Activated B cell treated with CpG ODN at 0.5 μM for 24 hours (primary cell): ENCODE results near the gene CCDC178. TPM values are rescaled to one million over a fixed set of nuclear protein-coding genes. Genes with fewer than 3 reads are reported as not detected.

ENCODE experiments used
- ATAC-seq: fragments of 200-7000 bp; cut with Tn5 transposase; one replicate; pipeline ENCODE4 v1.10.0; 2021; ENCODE audit warnings: low read depth, mild to moderate bottlenecking, moderate library complexity
- CTCF ChIA-PET: fragments of 350-600 bp; sonication (Branson Sonifier 250); formaldehyde crosslinking; loops from one replicate; lab custom pipeline; 2021; ENCODE audit warnings: antibody characterized with exemption; lab: Charles Lee
- POLR2A ChIA-PET: fragments of 350-600 bp; sonication (Branson Sonifier 250); formaldehyde crosslinking; loops from one replicate; lab custom pipeline; 2021; ENCODE audit warnings: antibody characterized with exemption; lab: Charles Lee
- DNase-seq: peaks from one replicate; pipeline ENCODE4 v3.0.0; 2022
- H3K27ac Mint-ChIP-seq: one replicate; pipeline ENCODE4 v1.8.0; 2020; ENCODE audit warnings: mixed read lengths
- H3K27me3 Mint-ChIP-seq: one replicate; pipeline ENCODE4 v1.8.0; 2021; ENCODE audit warnings: mixed read lengths
- H3K36me3 Mint-ChIP-seq: one replicate; pipeline ENCODE4 v1.8.0; 2021; ENCODE audit warnings: low read depth, mixed read lengths
- H3K4me1 Mint-ChIP-seq: one replicate; pipeline ENCODE4 v1.8.0; 2021; ENCODE audit warnings: mixed read lengths
- H3K4me3 Mint-ChIP-seq: one replicate; pipeline ENCODE4 v1.8.0; 2020; ENCODE audit warnings: mild to moderate bottlenecking, mixed read lengths
- H3K9me3 Mint-ChIP-seq: one replicate; pipeline ENCODE4 v1.8.0; 2020; ENCODE audit warnings: mixed read lengths
- intact Hi-C: fragments of 100-400 bp; cut with micrococcal nuclease; formaldehyde crosslinking; loops from one replicate; pipeline ENCODE4 v1.15.1; 2024
- total RNA-seq: library from RNA; stranded (reverse); gene quantifications from 2 replicates; pipeline ENCODE4 v1.2.3, GENCODE V29; 2022
- TF ChIP-seq, protein P1 (sequence below): fragments of 200-600 bp; IDR thresholded peaks from one replicate; pipeline ENCODE4 v1.8.0; 2022; ENCODE audit warnings: antibody characterized with exemption, mild to moderate bottlenecking

CCDC178 gene
- total RNA-seq, 1 donor from 2014 or later: not detected

GRCh38 chr18:33444709-33445108 is 4.2 kb upstream of the CCDC178 start:
- Mint-ChIP-seq H3K4me3 (no peak overlapping the region), H3K27me3 (peaks cover 16% of the 10 kb centered on the region), H3K36me3 (no peaks in the 10 kb centered on the region), H3K27ac (no peak overlapping the region), H3K4me1 (no peaks in the 10 kb centered on the region), H3K9me3 (no peaks in the 10 kb centered on the region)
- intact Hi-C loops: no loop called here
- POLR2A ChIA-PET: no interaction called here
- TF ChIP-seq, protein P1, sequence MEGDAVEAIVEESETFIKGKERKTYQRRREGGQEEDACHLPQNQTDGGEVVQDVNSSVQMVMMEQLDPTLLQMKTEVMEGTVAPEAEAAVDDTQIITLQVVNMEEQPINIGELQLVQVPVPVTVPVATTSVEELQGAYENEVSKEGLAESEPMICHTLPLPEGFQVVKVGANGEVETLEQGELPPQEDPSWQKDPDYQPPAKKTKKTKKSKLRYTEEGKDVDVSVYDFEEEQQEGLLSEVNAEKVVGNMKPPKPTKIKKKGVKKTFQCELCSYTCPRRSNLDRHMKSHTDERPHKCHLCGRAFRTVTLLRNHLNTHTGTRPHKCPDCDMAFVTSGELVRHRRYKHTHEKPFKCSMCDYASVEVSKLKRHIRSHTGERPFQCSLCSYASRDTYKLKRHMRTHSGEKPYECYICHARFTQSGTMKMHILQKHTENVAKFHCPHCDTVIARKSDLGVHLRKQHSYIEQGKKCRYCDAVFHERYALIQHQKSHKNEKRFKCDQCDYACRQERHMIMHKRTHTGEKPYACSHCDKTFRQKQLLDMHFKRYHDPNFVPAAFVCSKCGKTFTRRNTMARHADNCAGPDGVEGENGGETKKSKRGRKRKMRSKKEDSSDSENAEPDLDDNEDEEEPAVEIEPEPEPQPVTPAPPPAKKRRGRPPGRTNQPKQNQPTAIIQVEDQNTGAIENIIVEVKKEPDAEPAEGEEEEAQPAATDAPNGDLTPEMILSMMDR: no peak
- CTCF ChIA-PET: no interaction called here
- ATAC-seq (no peak), DNase-seq (no peak)

DNA sequence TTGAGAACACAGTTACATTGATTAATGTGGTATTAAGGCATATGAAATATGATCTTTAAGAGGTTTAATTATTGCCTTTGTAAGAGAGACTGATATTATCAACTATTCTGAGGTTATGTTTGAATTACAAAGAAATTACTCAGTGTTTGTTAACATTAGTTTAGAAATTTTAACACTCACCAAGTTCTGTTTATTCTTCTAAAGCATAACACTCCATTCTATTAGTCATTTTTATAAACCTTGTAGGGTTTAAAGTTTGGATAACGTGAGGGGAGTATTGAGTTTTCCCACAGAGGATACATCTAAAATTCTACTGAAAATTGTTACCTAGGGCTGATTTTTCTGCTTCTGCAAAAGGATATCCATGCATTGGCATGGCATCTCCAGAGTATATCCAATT is 7.7 kb downstream of the CCDC178 start:
- intact Hi-C loops: no loop called here
- ChIA-PET CTCF (no interaction called here), POLR2A (no interaction called here)
- Mint-ChIP-seq H3K4me1 (no peaks in the 10 kb centered on the region), H3K36me3 (no peaks in the 10 kb centered on the region), H3K9me3 (no peaks in the 10 kb centered on the region), H3K27ac (no peak overlapping the region), H3K4me3 (no peak overlapping the region), H3K27me3 (no peaks in the 10 kb centered on the region)
- TF ChIP-seq, protein P1: no peak
- DNase-seq: no peak
- ATAC-seq: no peak

DNA sequence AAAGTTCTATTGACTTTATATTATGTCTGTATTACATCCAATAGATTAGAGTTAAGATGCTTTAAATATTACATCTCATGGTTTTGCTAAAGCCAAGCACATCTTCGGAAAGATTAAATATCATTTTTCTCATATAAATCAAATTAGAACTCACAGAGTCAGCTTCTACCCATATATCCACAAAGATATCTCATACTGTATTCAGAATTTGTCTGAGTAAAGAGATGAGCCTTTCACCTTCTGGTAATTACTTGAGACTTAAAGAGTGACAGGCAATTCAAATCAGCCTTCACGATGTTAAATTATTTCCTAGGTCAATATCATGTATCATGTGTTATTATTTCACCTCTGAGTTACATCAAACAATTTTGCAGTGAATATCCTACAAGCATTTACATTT is 13.0 kb downstream of the CCDC178 start:
- Mint-ChIP-seq H3K9me3 (no peaks in the 10 kb centered on the region), H3K4me1 (no peaks in the 10 kb centered on the region)

GRCh38 chr18:33424266-33424946 is 16.1 kb downstream of the CCDC178 start:
- H3K9me3 Mint-ChIP-seq: no peaks in the 10 kb centered on the region
- TF ChIP-seq, protein P1: no peak
- no peak overlapping the region for H3K4me3 Mint-ChIP-seq
- no peak for DNase-seq
- ChIA-PET POLR2A (no interaction called here), CTCF (interaction anchor here (0.6 kb wide), 1 partner anchor 993 kb away, joined by 3 read pairs; no protein-coding TSS in a partner anchor)
- no peaks in the 10 kb centered on the region for H3K27me3 Mint-ChIP-seq
- intact Hi-C loops: no loop called here
- H3K4me1 Mint-ChIP-seq: no peaks in the 10 kb centered on the region
- ATAC-seq: no peak
- no peak overlapping the region for H3K27ac Mint-ChIP-seq
- H3K36me3 Mint-ChIP-seq: no peaks in the 10 kb centered on the region

More for the DNA sequence above, 13.0 kb downstream of the CCDC178 start:
- H3K36me3 Mint-ChIP-seq: no peaks in the 10 kb centered on the region
- no peak for DNase-seq
- intact Hi-C loops: no loop called here
- H3K27me3 Mint-ChIP-seq: no peaks in the 10 kb centered on the region
- CTCF ChIA-PET: no interaction called here
- H3K27ac Mint-ChIP-seq: no peak overlapping the region
- POLR2A ChIA-PET: no interaction called here
- TF ChIP-seq, protein P1: no peak
- no peak overlapping the region for H3K4me3 Mint-ChIP-seq
- ATAC-seq: no peak

DNA sequence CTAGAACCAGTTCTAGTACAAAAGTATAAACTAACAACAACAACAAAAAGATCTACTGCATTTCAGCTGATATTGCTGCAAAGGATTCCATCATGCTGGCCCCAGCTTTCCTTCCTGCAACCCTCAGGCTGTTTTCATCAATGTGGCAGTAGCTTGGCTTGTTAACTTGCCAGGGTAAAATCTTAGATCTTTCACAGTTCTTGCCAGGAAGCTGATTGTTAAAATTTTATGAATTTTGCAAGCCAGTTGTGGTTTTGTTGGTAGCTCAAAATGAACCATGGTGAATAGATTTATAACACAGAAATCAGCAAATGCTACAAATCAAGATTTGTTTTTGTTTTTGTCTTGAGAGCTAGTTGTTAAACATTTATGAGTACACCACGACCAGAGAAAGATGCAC is 19.3 kb downstream of the CCDC178 start:
- H3K27me3 Mint-ChIP-seq: no peaks in the 10 kb centered on the region
- no peaks in the 10 kb centered on the region for H3K9me3 Mint-ChIP-seq
- intact Hi-C loops: no loop called here
- POLR2A ChIA-PET: no interaction called here
- no peaks in the 10 kb centered on the region for H3K36me3 Mint-ChIP-seq
- DNase-seq: no peak
- CTCF ChIA-PET: no interaction called here
- no peak for ATAC-seq
- H3K27ac Mint-ChIP-seq: no peak overlapping the region
- no peak overlapping the region for H3K4me3 Mint-ChIP-seq
- TF ChIP-seq, protein P1: no peak
- no peaks in the 10 kb centered on the region for H3K4me1 Mint-ChIP-seq
